ENCODE data around the gene ZMYND10. TPM values are rescaled to one million over a fixed set of nuclear protein-coding genes. Genes with fewer than 3 reads are reported as not detected.

ZMYND10 gene
- total and polyA plus RNA-seq, 2 experiments from 2014 or later, result 0.29 to 0.31 TPM

- no peaks in the 10 kb centered on the region for H3F3A ChIP-seq (replicated peaks; ENCODE audit: low read depth)
- H2AFZ ChIP-seq, result no peak overlapping the region
- peaks cover 11% of the 10 kb centered on the region for H3K4me1 ChIP-seq (ENCODE audit: insufficient read depth)
- H3K4me2 ChIP-seq, result no peak overlapping the region
- H3K4me3 ChIP-seq, result no peak overlapping the region
- H3K27me3 ChIP-seq (ENCODE audit: insufficient read depth), result no peaks in the 10 kb centered on the region
- H3K27ac ChIP-seq (ENCODE audit: low read depth), result no peak overlapping the region
- no peaks in the 10 kb centered on the region for H3K36me3 ChIP-seq (ENCODE audit: insufficient read depth)
- no peaks in the 10 kb centered on the region for H4K20me1 ChIP-seq (replicated peaks; ENCODE audit: insufficient read depth)
- ATAC-seq (peak; percentile 57), DNase-seq (ENCODE audit: low spot score) (peak; percentile 65)
- H3K27me3 Mint-ChIP-seq (ENCODE audit: insufficient read depth, low read depth, poor library complexity), result peaks cover 24% of the 10 kb centered on the region
- H3K36me3 Mint-ChIP-seq (ENCODE audit: low read depth), result no peaks in the 10 kb centered on the region; the same call in 2 of the 3 replicates
- H3K79me2 ChIP-seq (replicated peaks; ENCODE audit: insufficient read depth), result no peaks in the 10 kb centered on the region
- no peaks in the 10 kb centered on the region; the same call in 2 of the 3 replicates for H3K9me3 Mint-ChIP-seq
- H3K4me3 Mint-ChIP-seq, result no peak overlapping the region; the same call in 2 of the 3 replicates
- TF ChIP-seq ZNF331 (CRISPR knock-in tag; IDR thresholded peaks at IDR 0.05; ENCODE audit: low read depth) (no peak), ZNF114 (CRISPR knock-in tag; IDR thresholded peaks at IDR 0.05) (no peak), JUNB (IDR thresholded peaks at IDR 0.05; ENCODE audit: unreplicated experiment) (no peak), ZNF462 (CRISPR knock-in tag; IDR thresholded peaks at IDR 0.05) (no peak), EZH2 (IDR thresholded peaks at IDR 0.05; ENCODE audit: low read depth, unreplicated experiment) (no peak), EZH2phosphoT487 (IDR thresholded peaks at IDR 0.05; ENCODE audit: unreplicated experiment) (no peak), CREB1 (CRISPR knock-in tag; IDR thresholded peaks at IDR 0.05; ENCODE audit: low read depth) (no peak), CTCF (conservative IDR thresholded peaks at IDR 0.05; ENCODE audit: low read depth in 2 of 2) (peak; percentile 49 to 70)
- no peak overlapping the region for H3K27ac Mint-ChIP-seq
- H3K9me2 ChIP-seq (ENCODE audit: insufficient read depth), result no peaks in the 10 kb centered on the region
- peaks cover 37% of the 10 kb centered on the region for H3K4me1 Mint-ChIP-seq
These were observed 29.9 kb upstream of the ZMYND10 start for GRCh38 chr3:50375258-50375931.

Data from GM23338 (cell line).